NCI-H146 (cell line): Measurements from ENCODE around the gene CCDC141.

Experiments
- DNase-seq: peaks from one replicate; lab custom pipeline; 2025; lab: John Stamatoyannopoulos, UW

The CCDC141 gene

GRCh38 chr2:178829299-178829960 lies 220.5 kb downstream of the CCDC141 start:
- peak; percentile 32 for DNase-seq

- DNase-seq, result no peak
Observed at GRCh38 chr2:178828486-178828881, 221.5 kb downstream of the CCDC141 start.

GRCh38 chr2:178827739-178828485 lies 222.0 kb downstream of the CCDC141 start:
- no peak for DNase-seq

- no peak for DNase-seq
Observed at GRCh38 chr2:178827111-178827510, 222.8 kb downstream of the CCDC141 start.

GRCh38 chr2:178825183-178825582 lies 224.8 kb downstream of the CCDC141 start:
- DNase-seq, result no peak

GRCh38 chr2:178824181-178824580 lies 225.8 kb downstream of the CCDC141 start:
- DNase-seq, result no peak

GRCh38 chr2:178819992-178820391 lies 229.9 kb downstream of the CCDC141 start:
- no peak for DNase-seq

- no peak for DNase-seq
Observed at GRCh38 chr2:178819147-178819875, 230.6 kb downstream of the CCDC141 start.

GRCh38 chr2:178811901-178812300 lies 238.0 kb downstream of the CCDC141 start:
- no peak for DNase-seq

GRCh38 chr2:178811045-178811444 lies 238.9 kb downstream of the CCDC141 start:
- no peak for DNase-seq

- no peak for DNase-seq
Observed at GRCh38 chr2:178810422-178810821, 239.5 kb downstream of the CCDC141 start.

GRCh38 chr2:178807227-178808008 lies 242.5 kb downstream of the CCDC141 start, which contains the start of gene TTN:
TSS of gene TTN (minus strand) at chr2:178807423. CDS start at chr2:178804642, 2,781 bp downstream.
- no peak for DNase-seq

GRCh38 chr2:178806543-178806942 lies 243.4 kb downstream of the CCDC141 start:
- DNase-seq, result no peak

- no peak for DNase-seq
Observed at GRCh38 chr2:178805457-178805856, 244.5 kb downstream of the CCDC141 start.

GRCh38 chr2:178804791-178805190 lies 245.1 kb downstream of the CCDC141 start:
- DNase-seq, result no peak

GRCh38 chr2:178800510-178800909 lies 249.4 kb downstream of the CCDC141 start:
- no peak for DNase-seq

GRCh38 chr2:178799305-178799704 lies 250.6 kb downstream of the CCDC141 start:
- DNase-seq, result no peak

- DNase-seq, result peak; percentile 17
Observed at GRCh38 chr2:178796079-178796677, 253.8 kb downstream of the CCDC141 start.

GRCh38 chr2:178787934-178788333 lies 262.0 kb downstream of the CCDC141 start:
- no peak for DNase-seq

GRCh38 chr2:178787155-178787554 lies 262.8 kb downstream of the CCDC141 start:
- no peak for DNase-seq

GRCh38 chr2:178783889-178784288 lies 266.0 kb downstream of the CCDC141 start:
- no peak for DNase-seq

GRCh38 chr2:178782236-178782635 lies 267.7 kb downstream of the CCDC141 start:
- DNase-seq, result no peak
